Gastroesophageal sphincter (tissue), 3 donors: ENCODE measurements around the gene TERB1.

Experiments used
- EP300 ChIP-seq: sonication (generic); formaldehyde crosslinking; IDR thresholded peaks from one replicate; pipeline ENCODE4 v1.6.1; 2017; ENCODE audit warnings: antibody characterized with exemption, mild to moderate bottlenecking
- POLR2A ChIP-seq, 2 donors: fragments of 450-650 bp; IDR thresholded peaks; one replicate each; pipeline ENCODE4 v1.6.1; 2017; ENCODE audit warnings: antibody characterized with exemption in 2 of 2, mild to moderate bottlenecking in 2 of 2, moderate library complexity in 1 of 2
- TF ChIP-seq, protein P1 (sequence below), 4 experiments: fragments of 200-600 bp in 2 of 4; fragments of 450-650 bp in 2 of 4; sonication (generic) in 1 of 4; IDR thresholded peaks; one replicate each; pipeline ENCODE4 v1.5.1; 2017 to 2019; ENCODE audit warnings: antibody characterized with exemption in 4 of 4, mild to moderate bottlenecking in 2 of 4, moderate library complexity in 2 of 4

DNA sequence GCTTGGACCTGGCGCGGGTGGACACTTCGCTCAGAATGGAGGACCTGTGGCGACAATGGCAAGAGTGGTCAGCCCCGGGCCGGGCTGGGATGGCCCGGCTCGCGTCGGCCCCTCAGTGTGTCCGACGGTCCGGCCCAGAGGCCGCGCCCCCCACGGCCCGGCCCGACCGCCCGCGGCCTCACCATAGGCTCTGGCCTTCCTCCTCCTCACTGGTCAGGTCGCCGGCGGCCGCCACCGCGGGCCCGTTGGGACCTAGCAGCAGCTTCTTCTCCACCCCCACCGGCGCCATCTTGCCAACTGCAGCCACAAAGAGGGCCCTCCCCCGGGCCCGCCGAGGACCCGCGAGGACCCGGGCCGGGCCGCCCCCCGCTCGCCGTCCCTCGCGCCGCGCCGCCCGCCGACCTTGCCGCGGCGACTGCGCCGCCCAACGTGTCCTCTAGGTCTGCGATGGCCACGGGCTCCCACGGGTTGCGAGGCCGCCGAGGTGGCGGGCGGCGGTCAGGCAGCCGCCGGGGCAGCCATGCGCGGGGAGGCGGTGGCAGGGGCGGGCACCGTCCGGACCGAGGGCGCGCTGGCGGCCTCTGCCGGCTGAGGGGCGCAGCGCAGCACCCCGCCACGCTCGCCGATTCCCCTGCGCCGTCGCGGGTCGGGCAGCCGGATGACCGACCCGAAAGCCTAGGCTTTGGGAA is 49.9 kb downstream of the TERB1 start, which contains the start of gene DYNC1LI2:
- TF ChIP-seq EP300 = no peak
- TF ChIP-seq, protein P1, sequence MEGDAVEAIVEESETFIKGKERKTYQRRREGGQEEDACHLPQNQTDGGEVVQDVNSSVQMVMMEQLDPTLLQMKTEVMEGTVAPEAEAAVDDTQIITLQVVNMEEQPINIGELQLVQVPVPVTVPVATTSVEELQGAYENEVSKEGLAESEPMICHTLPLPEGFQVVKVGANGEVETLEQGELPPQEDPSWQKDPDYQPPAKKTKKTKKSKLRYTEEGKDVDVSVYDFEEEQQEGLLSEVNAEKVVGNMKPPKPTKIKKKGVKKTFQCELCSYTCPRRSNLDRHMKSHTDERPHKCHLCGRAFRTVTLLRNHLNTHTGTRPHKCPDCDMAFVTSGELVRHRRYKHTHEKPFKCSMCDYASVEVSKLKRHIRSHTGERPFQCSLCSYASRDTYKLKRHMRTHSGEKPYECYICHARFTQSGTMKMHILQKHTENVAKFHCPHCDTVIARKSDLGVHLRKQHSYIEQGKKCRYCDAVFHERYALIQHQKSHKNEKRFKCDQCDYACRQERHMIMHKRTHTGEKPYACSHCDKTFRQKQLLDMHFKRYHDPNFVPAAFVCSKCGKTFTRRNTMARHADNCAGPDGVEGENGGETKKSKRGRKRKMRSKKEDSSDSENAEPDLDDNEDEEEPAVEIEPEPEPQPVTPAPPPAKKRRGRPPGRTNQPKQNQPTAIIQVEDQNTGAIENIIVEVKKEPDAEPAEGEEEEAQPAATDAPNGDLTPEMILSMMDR (IDR thresholded peaks at IDR 0.05) = peak; percentile 76 to 97 (median 94)
- TF ChIP-seq POLR2A (IDR thresholded peaks at IDR 0.05) = peak; percentile 5 to 34
